HEK293 (cell line): Measurements from ENCODE around the gene PRAF2.

Source experiments
- CTCF ChIA-PET: fragments of 350-600 bp; formaldehyde crosslinking; extraction: SDS; loops from one replicate; lab custom pipeline; 2021; ENCODE audit warnings: antibody characterized with exemption; lab: Yijun Ruan, JAX
- POLR2A ChIA-PET: fragments of 300-600 bp; formaldehyde crosslinking; extraction: SDS; loops from one replicate; lab custom pipeline; 2020; ENCODE audit warnings: antibody characterized with exemption, inconsistent platforms; lab: Yijun Ruan, JAX
- H3K27ac ChIP-seq: fragments of 200-500 bp; sonication (Bioruptor generic); 2 replicates; pipeline ENCODE4 v1.5.1; 2014; ENCODE audit warnings: low read depth, low read length, control low read depth, inconsistent platforms; ENCODE audit errors: extremely low read depth
- H3K36me3 ChIP-seq, 2 experiments: fragments of 200-500 bp in 1 of 2; sonication (Bioruptor generic) in 1 of 2; 1 replicate in 1 of 2; 2 replicates in 1 of 2; pipeline ENCODE4 v1.5.1; 2014 to 2017; ENCODE audit warnings: inconsistent platforms in 2 of 2, low read length in 2 of 2; ENCODE audit not compliant: control insufficient read depth in 2 of 2, insufficient read depth in 1 of 2
- H3K4me1 ChIP-seq: fragments of 200-500 bp; sonication (Bioruptor generic); 2 replicates; pipeline ENCODE4 v1.5.1; 2014; ENCODE audit warnings: mild to moderate bottlenecking, low read length, inconsistent platforms; ENCODE audit not compliant: control insufficient read depth, insufficient read depth
- H3K4me3 ChIP-seq: 2 replicates; pipeline ENCODE4 v1.5.1; 2011; ENCODE audit warnings: low read depth, mild to moderate bottlenecking, control low read depth, low read length, moderate library complexity
- H3K9me3 ChIP-seq: fragments of 200-500 bp; sonication (Bioruptor generic); 2 replicates; pipeline ENCODE4 v1.5.1; 2014; ENCODE audit warnings: low read depth, low read length, inconsistent platforms; ENCODE audit not compliant: control insufficient read depth, insufficient read depth
- ELK4 ChIP-seq: IDR thresholded peaks from 2 replicates; pipeline ENCODE4 v1.6.1; 2011; ENCODE audit warnings: mild to moderate bottlenecking, low read depth, low read length, borderline replicate concordance
- GLIS2 ChIP-seq: fragments of 450-650 bp; formaldehyde crosslinking; IDR thresholded peaks from 2 replicates; pipeline ENCODE4 v1.5.1; 2016; ENCODE audit warnings: missing biosample characterization, missing genetic modification characterization
- KLF9 ChIP-seq: fragments of 450-650 bp; formaldehyde crosslinking; IDR thresholded peaks from 2 replicates; pipeline ENCODE4 v1.5.1; 2016; ENCODE audit warnings: missing biosample characterization, missing genetic modification characterization, low read depth
- MYNN ChIP-seq: fragments of 450-650 bp; formaldehyde crosslinking; IDR thresholded peaks from 2 replicates; pipeline ENCODE4 v1.5.1; 2016; ENCODE audit warnings: missing biosample characterization, missing genetic modification characterization, borderline replicate concordance
- SCRT2 ChIP-seq: fragments of 450-650 bp; formaldehyde crosslinking; IDR thresholded peaks from 2 replicates; pipeline ENCODE4 v1.5.1; 2016; ENCODE audit warnings: missing biosample characterization, missing genetic modification characterization
- WT1 ChIP-seq: fragments of 450-650 bp; formaldehyde crosslinking; IDR thresholded peaks from 2 replicates; pipeline ENCODE4 v1.5.1; 2016; ENCODE audit warnings: missing biosample characterization, missing genetic modification characterization
- ZNF132 ChIP-seq: fragments of 450-650 bp; formaldehyde crosslinking; IDR thresholded peaks from 2 replicates; pipeline ENCODE4 v1.5.1; 2017; ENCODE audit warnings: missing biosample characterization, missing genetic modification characterization, borderline replicate concordance
- ZNF530 ChIP-seq: fragments of 450-650 bp; formaldehyde crosslinking; IDR thresholded peaks from 2 replicates; pipeline ENCODE4 v1.5.1; 2016; ENCODE audit warnings: low read depth, missing biosample characterization, missing genetic modification characterization
- ZNF654 ChIP-seq: fragments of 450-650 bp; formaldehyde crosslinking; IDR thresholded peaks from 2 replicates; pipeline ENCODE4 v1.5.1; 2016; ENCODE audit warnings: low read depth, missing biosample characterization, missing genetic modification characterization
- ZNF658 ChIP-seq: fragments of 450-650 bp; formaldehyde crosslinking; IDR thresholded peaks from 2 replicates; pipeline ENCODE4; 2016; ENCODE audit warnings: missing biosample characterization, missing genetic modification characterization
- ZNF670 ChIP-seq: fragments of 450-650 bp; formaldehyde crosslinking; IDR thresholded peaks from 2 replicates; pipeline ENCODE4 v1.5.1; 2016; ENCODE audit warnings: missing biosample characterization, missing genetic modification characterization, low read depth
- ZSCAN5A ChIP-seq: fragments of 450-650 bp; formaldehyde crosslinking; IDR thresholded peaks from 2 replicates; pipeline ENCODE4 v1.5.1; 2016; ENCODE audit warnings: missing biosample characterization, missing genetic modification characterization
- TF ChIP-seq, protein P1 (sequence below): fragments of 450-650 bp; formaldehyde crosslinking; IDR thresholded peaks from 2 replicates; pipeline ENCODE4 v1.5.1; 2016; ENCODE audit warnings: missing biosample characterization, missing genetic modification characterization, borderline replicate concordance
- TF ChIP-seq, protein P2 (sequence below): fragments of 450-650 bp; formaldehyde crosslinking; IDR thresholded peaks from 2 replicates; pipeline ENCODE4 v1.5.1; 2016; ENCODE audit warnings: missing biosample characterization, missing genetic modification characterization
- TF ChIP-seq, protein P3 (sequence below): fragments of 450-650 bp; formaldehyde crosslinking; IDR thresholded peaks from 2 replicates; pipeline ENCODE4 v1.5.1; 2016; ENCODE audit warnings: missing biosample characterization, missing genetic modification characterization

The PRAF2 gene

GRCh38 chrX:49108641-49109040 is 34.8 kb upstream of the PRAF2 start (continued):
- TF ChIP-seq, protein P1, sequence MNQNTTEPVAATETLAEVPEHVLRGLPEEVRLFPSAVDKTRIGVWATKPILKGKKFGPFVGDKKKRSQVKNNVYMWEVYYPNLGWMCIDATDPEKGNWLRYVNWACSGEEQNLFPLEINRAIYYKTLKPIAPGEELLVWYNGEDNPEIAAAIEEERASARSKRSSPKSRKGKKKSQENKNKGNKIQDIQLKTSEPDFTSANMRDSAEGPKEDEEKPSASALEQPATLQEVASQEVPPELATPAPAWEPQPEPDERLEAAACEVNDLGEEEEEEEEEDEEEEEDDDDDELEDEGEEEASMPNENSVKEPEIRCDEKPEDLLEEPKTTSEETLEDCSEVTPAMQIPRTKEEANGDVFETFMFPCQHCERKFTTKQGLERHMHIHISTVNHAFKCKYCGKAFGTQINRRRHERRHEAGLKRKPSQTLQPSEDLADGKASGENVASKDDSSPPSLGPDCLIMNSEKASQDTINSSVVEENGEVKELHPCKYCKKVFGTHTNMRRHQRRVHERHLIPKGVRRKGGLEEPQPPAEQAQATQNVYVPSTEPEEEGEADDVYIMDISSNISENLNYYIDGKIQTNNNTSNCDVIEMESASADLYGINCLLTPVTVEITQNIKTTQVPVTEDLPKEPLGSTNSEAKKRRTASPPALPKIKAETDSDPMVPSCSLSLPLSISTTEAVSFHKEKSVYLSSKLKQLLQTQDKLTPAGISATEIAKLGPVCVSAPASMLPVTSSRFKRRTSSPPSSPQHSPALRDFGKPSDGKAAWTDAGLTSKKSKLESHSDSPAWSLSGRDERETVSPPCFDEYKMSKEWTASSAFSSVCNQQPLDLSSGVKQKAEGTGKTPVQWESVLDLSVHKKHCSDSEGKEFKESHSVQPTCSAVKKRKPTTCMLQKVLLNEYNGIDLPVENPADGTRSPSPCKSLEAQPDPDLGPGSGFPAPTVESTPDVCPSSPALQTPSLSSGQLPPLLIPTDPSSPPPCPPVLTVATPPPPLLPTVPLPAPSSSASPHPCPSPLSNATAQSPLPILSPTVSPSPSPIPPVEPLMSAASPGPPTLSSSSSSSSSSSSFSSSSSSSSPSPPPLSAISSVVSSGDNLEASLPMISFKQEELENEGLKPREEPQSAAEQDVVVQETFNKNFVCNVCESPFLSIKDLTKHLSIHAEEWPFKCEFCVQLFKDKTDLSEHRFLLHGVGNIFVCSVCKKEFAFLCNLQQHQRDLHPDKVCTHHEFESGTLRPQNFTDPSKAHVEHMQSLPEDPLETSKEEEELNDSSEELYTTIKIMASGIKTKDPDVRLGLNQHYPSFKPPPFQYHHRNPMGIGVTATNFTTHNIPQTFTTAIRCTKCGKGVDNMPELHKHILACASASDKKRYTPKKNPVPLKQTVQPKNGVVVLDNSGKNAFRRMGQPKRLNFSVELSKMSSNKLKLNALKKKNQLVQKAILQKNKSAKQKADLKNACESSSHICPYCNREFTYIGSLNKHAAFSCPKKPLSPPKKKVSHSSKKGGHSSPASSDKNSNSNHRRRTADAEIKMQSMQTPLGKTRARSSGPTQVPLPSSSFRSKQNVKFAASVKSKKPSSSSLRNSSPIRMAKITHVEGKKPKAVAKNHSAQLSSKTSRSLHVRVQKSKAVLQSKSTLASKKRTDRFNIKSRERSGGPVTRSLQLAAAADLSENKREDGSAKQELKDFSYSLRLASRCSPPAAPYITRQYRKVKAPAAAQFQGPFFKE (tag by site-specific recombination), result no peak
- TF ChIP-seq, protein P2, sequence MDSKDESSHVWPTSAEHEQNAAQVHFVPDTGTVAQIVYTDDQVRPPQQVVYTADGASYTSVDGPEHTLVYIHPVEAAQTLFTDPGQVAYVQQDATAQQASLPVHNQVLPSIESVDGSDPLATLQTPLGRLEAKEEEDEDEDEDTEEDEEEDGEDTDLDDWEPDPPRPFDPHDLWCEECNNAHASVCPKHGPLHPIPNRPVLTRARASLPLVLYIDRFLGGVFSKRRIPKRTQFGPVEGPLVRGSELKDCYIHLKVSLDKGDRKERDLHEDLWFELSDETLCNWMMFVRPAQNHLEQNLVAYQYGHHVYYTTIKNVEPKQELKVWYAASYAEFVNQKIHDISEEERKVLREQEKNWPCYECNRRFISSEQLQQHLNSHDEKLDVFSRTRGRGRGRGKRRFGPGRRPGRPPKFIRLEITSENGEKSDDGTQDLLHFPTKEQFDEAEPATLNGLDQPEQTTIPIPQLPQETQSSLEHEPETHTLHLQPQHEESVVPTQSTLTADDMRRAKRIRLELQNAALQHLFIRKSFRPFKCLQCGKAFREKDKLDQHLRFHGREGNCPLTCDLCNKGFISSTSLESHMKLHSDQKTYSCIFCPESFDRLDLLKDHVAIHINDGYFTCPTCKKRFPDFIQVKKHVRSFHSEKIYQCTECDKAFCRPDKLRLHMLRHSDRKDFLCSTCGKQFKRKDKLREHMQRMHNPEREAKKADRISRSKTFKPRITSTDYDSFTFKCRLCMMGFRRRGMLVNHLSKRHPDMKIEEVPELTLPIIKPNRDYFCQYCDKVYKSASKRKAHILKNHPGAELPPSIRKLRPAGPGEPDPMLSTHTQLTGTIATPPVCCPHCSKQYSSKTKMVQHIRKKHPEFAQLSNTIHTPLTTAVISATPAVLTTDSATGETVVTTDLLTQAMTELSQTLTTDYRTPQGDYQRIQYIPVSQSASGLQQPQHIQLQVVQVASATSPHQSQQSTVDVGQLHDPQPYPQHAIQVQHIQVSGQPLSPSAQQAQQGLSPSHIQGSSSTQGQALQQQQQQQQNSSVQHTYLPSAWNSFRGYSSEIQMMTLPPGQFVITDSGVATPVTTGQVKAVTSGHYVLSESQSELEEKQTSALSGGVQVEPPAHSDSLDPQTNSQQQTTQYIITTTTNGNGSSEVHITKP (tag by site-specific recombination), result 0 out of 2 replicates have a peak, but pooled peaks have one; percentile 27

DNA sequence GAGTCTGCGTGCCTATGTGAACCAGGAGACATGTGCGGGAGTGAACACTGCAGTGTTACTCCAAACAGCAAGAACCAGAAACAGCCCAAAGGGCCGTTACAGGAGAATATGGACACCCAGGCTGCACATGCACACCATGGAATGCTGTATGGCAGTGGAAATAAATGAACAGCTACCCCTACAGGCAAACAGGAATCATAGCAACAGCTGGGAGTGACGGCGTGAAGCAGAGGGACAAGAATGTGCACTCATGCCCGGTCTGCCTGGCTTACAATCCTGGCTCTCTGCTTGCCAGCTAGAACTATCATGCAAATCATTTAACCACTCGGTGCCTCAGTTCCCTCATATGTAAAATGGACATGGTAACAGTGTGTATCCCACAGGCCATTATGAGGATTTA is 33.1 kb upstream of the PRAF2 start:
- POLR2A ChIA-PET, result interaction anchor here (0.6 kb wide), 1 partner anchor 37 kb away, joined by 3 read pairs; no protein-coding TSS in a partner anchor
- H3K4me3 ChIP-seq, result no peak overlapping the region
- H3K27ac ChIP-seq, result no peak overlapping the region
- TF ChIP-seq ZNF654 (tag by site-specific recombination) (peak; percentile 54), ZSCAN5A (no peak)
- TF ChIP-seq, protein P3, sequence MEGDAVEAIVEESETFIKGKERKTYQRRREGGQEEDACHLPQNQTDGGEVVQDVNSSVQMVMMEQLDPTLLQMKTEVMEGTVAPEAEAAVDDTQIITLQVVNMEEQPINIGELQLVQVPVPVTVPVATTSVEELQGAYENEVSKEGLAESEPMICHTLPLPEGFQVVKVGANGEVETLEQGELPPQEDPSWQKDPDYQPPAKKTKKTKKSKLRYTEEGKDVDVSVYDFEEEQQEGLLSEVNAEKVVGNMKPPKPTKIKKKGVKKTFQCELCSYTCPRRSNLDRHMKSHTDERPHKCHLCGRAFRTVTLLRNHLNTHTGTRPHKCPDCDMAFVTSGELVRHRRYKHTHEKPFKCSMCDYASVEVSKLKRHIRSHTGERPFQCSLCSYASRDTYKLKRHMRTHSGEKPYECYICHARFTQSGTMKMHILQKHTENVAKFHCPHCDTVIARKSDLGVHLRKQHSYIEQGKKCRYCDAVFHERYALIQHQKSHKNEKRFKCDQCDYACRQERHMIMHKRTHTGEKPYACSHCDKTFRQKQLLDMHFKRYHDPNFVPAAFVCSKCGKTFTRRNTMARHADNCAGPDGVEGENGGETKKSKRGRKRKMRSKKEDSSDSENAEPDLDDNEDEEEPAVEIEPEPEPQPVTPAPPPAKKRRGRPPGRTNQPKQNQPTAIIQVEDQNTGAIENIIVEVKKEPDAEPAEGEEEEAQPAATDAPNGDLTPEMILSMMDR (tag by site-specific recombination), result peak; percentile 43; the same call in 1 of the 2 replicates
- TF ChIP-seq, all 188 proteins: peak for 2
- H3K36me3 ChIP-seq, result peaks cover 4 to 20% of the 10 kb centered on the region in 2 experiments; a peak in 2 of 3 replicates
- CTCF ChIA-PET, result interaction anchor here (0.6 to 1.3 kb wide), 5 partner anchors 10 to 488 kb away, joined by 3 to 4 read pairs (median 3); no protein-coding TSS in a partner anchor
- H3K9me3 ChIP-seq, result no peaks in the 10 kb centered on the region
- no peaks in the 10 kb centered on the region for H3K4me1 ChIP-seq

DNA sequence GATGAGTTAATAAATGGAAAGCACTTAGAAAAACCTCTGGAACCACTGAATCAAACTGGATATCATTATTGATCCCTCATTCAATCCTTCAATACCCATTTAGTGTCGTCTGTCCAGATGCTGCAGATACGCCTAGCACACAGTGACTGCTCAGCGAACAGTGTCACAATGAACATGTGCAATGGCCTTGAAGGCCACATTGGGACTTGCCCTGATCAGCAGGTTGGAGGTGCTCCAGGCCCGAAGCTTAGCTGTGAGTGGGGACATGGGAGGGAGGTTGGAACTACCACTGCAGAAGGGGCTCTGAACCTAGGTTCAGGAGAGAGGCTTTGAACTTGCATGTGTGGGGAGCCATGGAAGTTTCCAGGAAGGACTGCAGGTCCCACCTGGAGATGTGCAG is 32.5 kb upstream of the PRAF2 start:
- Histone ChIP-seq H3K36me3 (peaks cover 4 to 16% of the 10 kb centered on the region in 2 experiments; a peak in 2 of 3 replicates), H3K9me3 (no peaks in the 10 kb centered on the region), H3K4me1 (no peaks in the 10 kb centered on the region), H3K4me3 (no peak overlapping the region), H3K27ac (no peak overlapping the region)
- ChIA-PET POLR2A (interaction anchor here (0.6 kb wide), 1 partner anchor 36 kb away, joined by 3 read pairs; no protein-coding TSS in a partner anchor), CTCF (interaction anchor here (0.6 to 1.3 kb wide), 6 partner anchors 10 to 854 kb away, joined by 3 to 4 read pairs (median 3); no protein-coding TSS in a partner anchor)
- TF ChIP-seq ZNF658 (tag by site-specific recombination) (no peak), ELK4 (no peak), KLF9 (tag by site-specific recombination) (no peak), ZNF530 (tag by site-specific recombination) (no peak), ZNF132 (tag by site-specific recombination) (no peak), SCRT2 (tag by site-specific recombination) (no peak), MYNN (no peak), ZNF670 (tag by site-specific recombination) (no peak), GLIS2 (tag by site-specific recombination) (no peak), WT1 (no peak)
